HepG2 (cell line): Measurements from ENCODE around the gene MTX1. TPM values are rescaled to one million over a fixed set of nuclear protein-coding genes. Genes with fewer than 3 reads are reported as not detected.

Source experiments
- ATAC-seq: fragments of 200-7000 bp; cut with Tn5 transposase; 3 replicates; pipeline ENCODE4 v1.9.1; 2020; ENCODE audit warnings: mild to moderate bottlenecking, moderate library complexity
- BruUV-seq: library from RNA; stranded (reverse); fragments of 400-500 nt; replicated peaks from 2 replicates; lab custom pipeline; 2021; lab: Mats Ljungman, UMichigan
- CTCF ChIA-PET: fragments of 300-600 bp; formaldehyde crosslinking; extraction: SDS; loops from one replicate; lab custom pipeline; 2021; ENCODE audit warnings: low total read pairs, inconsistent platforms, low intra/inter-chr PET ratio; lab: Yijun Ruan, JAX
- POLR2A ChIA-PET: fragments of 350-600 bp; sonication (Branson Sonifier 250); formaldehyde crosslinking; loops from one replicate; lab custom pipeline; 2020; ENCODE audit warnings: antibody characterized with exemption, inconsistent platforms; lab: Yijun Ruan, JAX
- DNase-seq: peaks from one replicate; pipeline ENCODE4 v3.0.0-alpha.2; 2015; ENCODE audit warnings: low spot score
- FAIRE-seq: peaks from 3 replicates; lab custom pipeline; 2011; peaks lifted over from hg19 to GRCh38; lab: Jason Lieb, UNC
- H2AFZ ChIP-seq: one replicate; pipeline ENCODE4 v1.6.1; 2011; ENCODE audit warnings: low read length, inconsistent platforms
- H3K27ac ChIP-seq: fragments of 300-600 bp; 3 replicates; pipeline ENCODE4 v1.8.0; 2011; ENCODE audit warnings: mixed run types, mild to moderate bottlenecking, mixed read lengths, low read length, inconsistent platforms; ENCODE audit not compliant: insufficient read depth; ENCODE audit errors: extremely low read length
- H3K27me3 ChIP-seq, 2 experiments: fragments of 200-600 bp in 1 of 2; 2 replicates in 1 of 2; 3 replicates in 1 of 2; pipeline versions ENCODE4 v1.6.0 to v1.8.0; 2011; ENCODE audit warnings: low read length in 2 of 2, mild to moderate bottlenecking in 2 of 2, moderate library complexity in 2 of 2, inconsistent platforms in 1 of 2; ENCODE audit not compliant: insufficient read depth in 2 of 2, control insufficient read depth in 1 of 2
- H3K36me3 ChIP-seq, 2 experiments: fragments of 200-600 bp in 1 of 2; replicated peaks in 1 of 2; 2 replicates in 1 of 2; 3 replicates in 1 of 2; pipeline versions ENCODE4 v1.5.1 to v1.8.0; 2011; ENCODE audit warnings: low read length in 2 of 2, inconsistent platforms in 1 of 2; ENCODE audit not compliant: insufficient read depth in 2 of 2, control insufficient read depth in 1 of 2
- H3K4me1 ChIP-seq: 2 replicates; pipeline ENCODE4 v1.5.1; 2012; ENCODE audit warnings: low read length, inconsistent platforms; ENCODE audit not compliant: insufficient read depth
- H3K4me2 ChIP-seq: 2 replicates; pipeline ENCODE4 v1.6.0; 2011; ENCODE audit warnings: low read depth, low read length, inconsistent platforms
- H3K4me3 ChIP-seq, 3 experiments: fragments of 200-600 bp in 1 of 3; sonication (generic), shearing (Covaris generic) in 1 of 3; replicated peaks in 1 of 3; 2 replicates each; pipeline ENCODE4 v1.5.1; 2011 to 2016; ENCODE audit warnings: low read length in 3 of 3, inconsistent platforms in 2 of 3, low read depth in 2 of 3, mild to moderate bottlenecking in 2 of 3, control low read depth in 1 of 3, mixed read lengths in 1 of 3; ENCODE audit not compliant: insufficient read depth in 1 of 3
- H3K79me2 ChIP-seq: one replicate; pipeline ENCODE4 v1.6.1; 2011; ENCODE audit warnings: low read length, inconsistent platforms; ENCODE audit not compliant: insufficient read depth
- H3K9ac ChIP-seq: 2 replicates; pipeline ENCODE4 v1.6.0; 2011; ENCODE audit warnings: mild to moderate bottlenecking, low read depth, low read length, inconsistent platforms; ENCODE audit not compliant: insufficient read depth
- H3K9me3 ChIP-seq: 2 replicates; pipeline ENCODE4 v1.5.1; 2012; ENCODE audit warnings: mild to moderate bottlenecking, low read length
- H4K20me1 ChIP-seq: 2 replicates; pipeline ENCODE4 v1.6.0; 2011; ENCODE audit warnings: inconsistent platforms, mild to moderate bottlenecking, low read length, moderate library complexity; ENCODE audit not compliant: insufficient read depth
- BORCS8-MEF2B ChIP-seq: sonication (generic); formaldehyde crosslinking; IDR thresholded peaks from 2 replicates; pipeline ENCODE4 v1.8.0; 2022; ENCODE audit warnings: mild to moderate bottlenecking, missing genetic modification reagents
- FOSL2 ChIP-seq: sonication (generic); formaldehyde crosslinking; IDR thresholded peaks from 2 replicates; pipeline ENCODE4 v1.4.0; 2020; ENCODE audit warnings: missing genetic modification reagents
- PTBP1 ChIP-seq: fragments of 200-400 bp; formaldehyde crosslinking; IDR thresholded peaks from 2 replicates; pipeline ENCODE4 v1.6.1; 2018; ENCODE audit warnings: low read length, low read depth; ENCODE audit not compliant: poor library complexity, severe bottlenecking
- RNF2 ChIP-seq: fragments of 450-650 bp; conservative IDR thresholded peaks from 2 replicates; pipeline ENCODE4 v1.6.1; 2016; ENCODE audit warnings: low read depth
- ZNF329 ChIP-seq: sonication (generic); formaldehyde crosslinking; IDR thresholded peaks from 2 replicates; pipeline ENCODE4 v1.9.0; 2021; ENCODE audit warnings: low read depth, mild to moderate bottlenecking, missing genetic modification reagents
- ZNF678 ChIP-seq: sonication (generic); formaldehyde crosslinking; IDR thresholded peaks from 2 replicates; pipeline ENCODE4 v1.4.0; 2020; ENCODE audit warnings: mild to moderate bottlenecking, missing genetic modification reagents
- ZNF788 ChIP-seq: sonication (generic); formaldehyde crosslinking; IDR thresholded peaks from 2 replicates; pipeline ENCODE4 v1.5.0; 2020; ENCODE audit warnings: mild to moderate bottlenecking, missing genetic modification reagents, borderline replicate concordance
- ZSCAN9 ChIP-seq: IDR thresholded peaks from 2 replicates; pipeline ENCODE4 v1.6.1; 2016; ENCODE audit warnings: borderline replicate concordance
- WGBS: methylation state at CpG from one replicate; pipeline ENCODE4 v1.1.6; 2017; ENCODE audit warnings: low lambda C conversion rate; 5-methylcytosine and 5-hydroxymethylcytosine counted together
- in situ Hi-C: cut with HindIII; loops from 2 replicates; pipeline ENCODE4 v1.10.0; 2017; ENCODE audit warnings: low pct_unique_long_range_greater_than_20kb; ENCODE audit not compliant: extremely low pct_ligation_motif_present
- intact Hi-C: fragments of 100-400 bp; cut with micrococcal nuclease; formaldehyde crosslinking; loops from one replicate; pipeline ENCODE4 v1.10.0; 2022; ENCODE audit not compliant: unreplicated experiment
- polyA plus RNA-seq, 8 experiments: library from polyadenylated mRNA; depleted of rRNA in 3 of 8; stranded (reverse) in 7 of 8; unstranded in 1 of 8; fragments of >200 nt; fragmentation: Illumina TruSeq in 4 of 8; extraction: Trizol in 4 of 8; gene quantifications; 2 replicates each; pipeline versions ENCODE4 v1.2.1 to v1.2.3, GENCODE V29; 2011 to 2016; ENCODE audit warnings: low read depth in 4 of 8, missing spikeins in 1 of 8, mixed read lengths in 1 of 8; ENCODE audit not compliant: insufficient read depth in 1 of 8
- total RNA-seq, 5 experiments: library from RNA; depleted of rRNA; stranded (reverse); fragments of >200 nt; fragmentation: Illumina TruSeq; extraction: Trizol; gene quantifications; 2 replicates each; pipeline ENCODE4 v1.2.3, GENCODE V29; 2016; ENCODE audit warnings: low read depth in 1 of 5
- TF ChIP-seq, protein P1 (sequence below): sonication (generic); formaldehyde crosslinking; IDR thresholded peaks from 2 replicates; pipeline ENCODE4 v1.8.1; 2022; ENCODE audit warnings: low read depth, mild to moderate bottlenecking, missing genetic modification reagents
- TF ChIP-seq, protein P2 (sequence below): sonication (generic); formaldehyde crosslinking; IDR thresholded peaks from 2 replicates; pipeline ENCODE4 v1.5.1; 2020; ENCODE audit warnings: mild to moderate bottlenecking, missing genetic modification reagents, moderate library complexity
- TF ChIP-seq, protein P3 (sequence below): sonication (generic); formaldehyde crosslinking; IDR thresholded peaks from 2 replicates; pipeline ENCODE4 v1.5.0; 2020; ENCODE audit warnings: missing genetic modification reagents

MTX1 gene
- total and polyA plus RNA-seq, 2 of the 13 experiments (the other 11 are each of a cell fraction or from before 2014, with no cell fraction given) = 64.5 to 72.6 TPM

DNA sequence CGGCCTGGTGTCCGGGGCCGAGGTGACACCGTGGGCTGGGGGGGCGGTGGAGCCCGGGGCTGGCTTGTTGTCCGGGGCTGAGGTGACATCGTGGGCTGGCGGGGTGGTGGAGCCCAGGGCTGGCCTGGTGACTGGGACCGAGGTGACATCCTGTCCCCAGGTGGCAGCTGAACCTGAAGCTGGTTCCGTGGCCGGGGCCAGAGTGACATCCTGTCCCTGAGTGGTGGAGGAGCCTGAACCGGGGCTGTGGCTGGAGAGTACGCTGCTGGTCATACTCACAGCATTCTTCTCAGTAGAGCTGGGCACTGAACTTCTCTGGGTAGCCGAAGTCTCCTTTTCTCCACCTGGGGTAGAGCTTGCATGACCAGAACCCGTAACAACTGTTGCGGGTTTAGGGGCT lies 16.6 kb upstream of the MTX1 start:
- H2AFZ ChIP-seq = no peak overlapping the region
- FAIRE-seq = no peak
- no peak for ATAC-seq
- peaks cover 17% of the 10 kb centered on the region for H3K4me1 ChIP-seq
- no peak overlapping the region for H3K4me3 ChIP-seq
- BruUV-seq = no TSS peak
- no peaks in the 10 kb centered on the region for H4K20me1 ChIP-seq
- in situ Hi-C loops (no loop called here), intact Hi-C loops (no loop called here)
- H3K27ac ChIP-seq = no peak overlapping the region
- CTCF ChIA-PET = interaction anchor here (0.9 kb wide), 1 partner anchor 15 kb away, joined by 4 read pairs; no protein-coding TSS in a partner anchor
- POLR2A ChIA-PET = interaction anchor here (2.9 kb wide), 1 partner anchor 16 kb away, joined by 19 read pairs; the partner anchor contains the start of genes MTX1 and THBS3
- H3K27me3 ChIP-seq = peaks cover 3 to 49% of the 10 kb centered on the region in 2 experiments; a peak in 4 of 5 replicates
- H3K36me3 ChIP-seq = no peaks in the 10 kb centered on the region
- WGBS = 37% methylated on average over 5 of the region's 17 CpGs
- H3K79me2 ChIP-seq = no peaks in the 10 kb centered on the region
- no peak for DNase-seq
- no peaks in the 10 kb centered on the region for H3K9me3 ChIP-seq
- no peak overlapping the region for H3K4me2 ChIP-seq
- H3K9ac ChIP-seq = no peak overlapping the region
- TF ChIP-seq RNF2 (no peak), ZNF329 (CRISPR knock-in tag) (0 out of 2 replicates have a peak, but pooled peaks have one; percentile 36), ZNF678 (CRISPR knock-in tag) (no peak)

DNA sequence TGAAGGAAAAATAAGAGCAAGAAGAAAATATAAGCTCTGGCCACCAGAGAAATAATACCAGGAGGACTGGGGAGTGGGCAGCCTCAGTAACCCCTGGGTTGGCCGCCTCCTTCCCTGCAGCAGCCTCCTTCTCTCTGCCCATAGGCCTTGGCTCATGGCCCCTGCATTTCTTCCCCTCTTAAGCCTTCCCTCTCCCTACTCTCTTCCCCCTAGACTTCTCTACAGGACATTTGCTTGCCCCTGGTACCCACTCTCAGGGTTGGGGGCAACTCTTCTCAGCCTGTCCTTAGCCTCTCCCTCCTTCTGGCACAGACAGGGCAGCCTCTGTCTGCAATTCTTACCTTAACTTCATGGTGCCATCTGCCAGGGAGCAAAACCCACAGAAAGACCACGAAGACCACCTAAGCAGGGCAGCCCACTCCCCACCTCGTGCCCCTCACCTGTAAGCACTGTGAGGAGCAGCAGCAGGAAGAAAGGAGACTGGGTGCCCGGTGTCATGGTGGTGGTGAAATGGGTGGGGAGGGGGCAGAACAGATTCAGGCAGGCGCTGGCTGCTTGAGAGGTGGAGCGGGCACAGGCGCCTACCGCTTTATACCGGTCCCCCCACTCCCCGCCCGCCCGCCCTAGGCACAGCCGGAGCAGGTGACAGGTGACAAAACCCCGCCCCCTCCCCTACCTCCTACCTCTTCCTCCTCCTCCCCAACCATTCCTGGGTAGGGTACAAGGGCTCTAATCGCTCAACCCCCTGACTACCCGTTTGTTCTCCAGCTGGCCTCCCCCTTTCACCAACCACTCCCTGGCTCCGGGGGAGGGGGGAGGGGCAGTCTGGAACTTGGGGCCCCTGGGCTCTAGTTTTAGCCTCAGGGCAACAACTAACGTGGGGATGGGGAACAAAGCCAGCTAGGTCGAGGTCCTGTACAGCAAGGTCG lies 15.9 kb upstream of the MTX1 start:
- in situ Hi-C loops (no loop called here), intact Hi-C loops (no loop called here)
- FAIRE-seq (no peak), DNase-seq (no peak), ATAC-seq (no peak)
- Histone ChIP-seq H3K9ac (no peak overlapping the region), H3K79me2 (no peaks in the 10 kb centered on the region), H2AFZ (no peak overlapping the region), H3K4me1 (peaks cover 25% of the 10 kb centered on the region), H3K27ac (no peak overlapping the region), H3K4me2 (peak overlapping the region; percentile 98), H3K36me3 (no peaks in the 10 kb centered on the region), H3K27me3 (peaks cover 2 to 49% of the 10 kb centered on the region in 2 experiments; a peak in 4 of 5 replicates), H3K4me3 (peak overlapping the region in 2 of 3 experiments; percentile 32 to 72; a peak in 5 of 6 replicates), H3K9me3 (no peaks in the 10 kb centered on the region), H4K20me1 (no peaks in the 10 kb centered on the region)
- BruUV-seq = no TSS peak
- ChIA-PET CTCF (interaction anchor here (0.9 to 1.5 kb wide), 4 partner anchors 14 to 16 kb away, joined by 3 to 12 read pairs (median 4); no protein-coding TSS in a partner anchor), POLR2A (interaction anchor here (0.9 to 2.9 kb wide), 7 partner anchors 14 to 70 kb away, joined by 3 to 19 read pairs (median 5); partner anchors contain the start of genes KRTCAP2, MTX1, SCAMP3 and THBS3)
- no peak for TF ChIP-seq ZNF788 (CRISPR knock-in tag)
- TF ChIP-seq, protein P1, sequence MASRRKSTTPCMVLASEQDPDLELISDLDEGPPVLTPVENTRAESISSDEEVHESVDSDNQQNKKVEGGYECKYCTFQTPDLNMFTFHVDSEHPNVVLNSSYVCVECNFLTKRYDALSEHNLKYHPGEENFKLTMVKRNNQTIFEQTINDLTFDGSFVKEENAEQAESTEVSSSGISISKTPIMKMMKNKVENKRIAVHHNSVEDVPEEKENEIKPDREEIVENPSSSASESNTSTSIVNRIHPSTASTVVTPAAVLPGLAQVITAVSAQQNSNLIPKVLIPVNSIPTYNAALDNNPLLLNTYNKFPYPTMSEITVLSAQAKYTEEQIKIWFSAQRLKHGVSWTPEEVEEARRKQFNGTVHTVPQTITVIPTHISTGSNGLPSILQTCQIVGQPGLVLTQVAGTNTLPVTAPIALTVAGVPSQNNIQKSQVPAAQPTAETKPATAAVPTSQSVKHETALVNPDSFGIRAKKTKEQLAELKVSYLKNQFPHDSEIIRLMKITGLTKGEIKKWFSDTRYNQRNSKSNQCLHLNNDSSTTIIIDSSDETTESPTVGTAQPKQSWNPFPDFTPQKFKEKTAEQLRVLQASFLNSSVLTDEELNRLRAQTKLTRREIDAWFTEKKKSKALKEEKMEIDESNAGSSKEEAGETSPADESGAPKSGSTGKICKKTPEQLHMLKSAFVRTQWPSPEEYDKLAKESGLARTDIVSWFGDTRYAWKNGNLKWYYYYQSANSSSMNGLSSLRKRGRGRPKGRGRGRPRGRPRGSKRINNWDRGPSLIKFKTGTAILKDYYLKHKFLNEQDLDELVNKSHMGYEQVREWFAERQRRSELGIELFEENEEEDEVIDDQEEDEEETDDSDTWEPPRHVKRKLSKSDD (CRISPR knock-in tag) = no peak
- no peak for TF ChIP-seq ZSCAN9 (CRISPR knock-in tag)
- TF ChIP-seq, protein P2, sequence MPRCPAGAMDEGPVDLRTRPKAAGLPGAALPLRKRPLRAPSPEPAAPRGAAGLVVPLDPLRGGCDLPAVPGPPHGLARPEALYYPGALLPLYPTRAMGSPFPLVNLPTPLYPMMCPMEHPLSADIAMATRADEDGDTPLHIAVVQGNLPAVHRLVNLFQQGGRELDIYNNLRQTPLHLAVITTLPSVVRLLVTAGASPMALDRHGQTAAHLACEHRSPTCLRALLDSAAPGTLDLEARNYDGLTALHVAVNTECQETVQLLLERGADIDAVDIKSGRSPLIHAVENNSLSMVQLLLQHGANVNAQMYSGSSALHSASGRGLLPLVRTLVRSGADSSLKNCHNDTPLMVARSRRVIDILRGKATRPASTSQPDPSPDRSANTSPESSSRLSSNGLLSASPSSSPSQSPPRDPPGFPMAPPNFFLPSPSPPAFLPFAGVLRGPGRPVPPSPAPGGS = no peak
- no peak for TF ChIP-seq PTBP1
- TF ChIP-seq, protein P3, sequence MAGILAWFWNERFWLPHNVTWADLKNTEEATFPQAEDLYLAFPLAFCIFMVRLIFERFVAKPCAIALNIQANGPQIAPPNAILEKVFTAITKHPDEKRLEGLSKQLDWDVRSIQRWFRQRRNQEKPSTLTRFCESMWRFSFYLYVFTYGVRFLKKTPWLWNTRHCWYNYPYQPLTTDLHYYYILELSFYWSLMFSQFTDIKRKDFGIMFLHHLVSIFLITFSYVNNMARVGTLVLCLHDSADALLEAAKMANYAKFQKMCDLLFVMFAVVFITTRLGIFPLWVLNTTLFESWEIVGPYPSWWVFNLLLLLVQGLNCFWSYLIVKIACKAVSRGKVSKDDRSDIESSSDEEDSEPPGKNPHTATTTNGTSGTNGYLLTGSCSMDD (CRISPR knock-in tag) = no peak
- no peak for TF ChIP-seq BORCS8-MEF2B (CRISPR knock-in tag)
- no peak for TF ChIP-seq FOSL2 (CRISPR knock-in tag)
- 34% methylated on average over 18 of the region's 20 CpGs for WGBS
